ENCODE measurements around the gene STMND1. TPM values are rescaled to one million over a fixed set of nuclear protein-coding genes. Genes with fewer than 3 reads are reported as not detected.
"Not testable (repeated sequence)": the region's sequence is repeated elsewhere in the genome, so short reads cannot be mapped to it uniquely, and the experiment has no call there.

STMND1 gene
- not detected for total RNA-seq

GRCh38 chr6:17101422-17102257 is at the start of gene STMND1:
Gene STMND1 (plus strand): TSS chr6:17102050. CDS start chr6:17102258, 208 bp downstream.
- intact Hi-C loops (cut with DNase I, micrococcal nuclease): no loop called here
- H3K36me3 Mint-ChIP-seq (ENCODE audit: low read depth): no peaks in the 10 kb centered on the region
- H3K27me3 Mint-ChIP-seq: peaks cover 59% of the 10 kb centered on the region
- ChIA-PET POLR2A (interaction anchor here (0.7 kb wide), 1 partner anchor 17 kb away, joined by 3 read pairs; no protein-coding TSS in a partner anchor), CTCF (interaction anchor here (0.6 to 0.9 kb wide), 2 partner anchors 713 to 782 kb away, joined by 3 read pairs; no protein-coding TSS in a partner anchor)
- H3K4me3 Mint-ChIP-seq: peak within 1 kb of the TSS; percentile 60
- H3K4me1 Mint-ChIP-seq: peaks cover 6% of the 10 kb centered on the region
- ATAC-seq (peak; percentile 36), DNase-seq (peak; percentile 18)
- no peak within 1 kb of the TSS for H3K27ac Mint-ChIP-seq
- H3K9me3 Mint-ChIP-seq (ENCODE audit: low read depth): no peaks in the 10 kb centered on the region

DNA sequence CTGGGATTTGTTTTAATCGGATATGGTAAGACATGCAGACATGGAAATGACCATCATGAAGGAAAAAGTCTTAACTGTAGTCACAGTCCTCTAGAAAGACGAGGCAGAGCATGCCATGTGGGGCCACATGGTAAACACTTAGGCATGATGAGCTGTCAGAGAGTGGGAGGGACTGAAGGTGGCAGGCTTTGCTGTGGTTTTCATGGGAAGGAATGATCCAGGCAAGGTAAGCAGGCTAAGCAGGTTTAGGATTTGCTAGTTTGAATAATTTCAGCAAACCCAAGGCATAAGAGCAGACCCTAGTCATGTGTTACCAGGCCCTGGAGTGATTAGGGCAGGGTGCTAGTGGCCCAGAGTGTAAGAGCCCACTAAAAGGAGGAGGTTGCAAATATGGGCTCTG is 47.2 kb upstream of the STMND1 start:
- Mint-ChIP-seq H3K4me1 (no peaks in the 10 kb centered on the region), H3K27me3 (peaks cover 16% of the 10 kb centered on the region), H3K4me3 (no peak overlapping the region), H3K36me3 (ENCODE audit: low read depth) (no peaks in the 10 kb centered on the region), H3K27ac (no peak overlapping the region), H3K9me3 (ENCODE audit: low read depth) (no peaks in the 10 kb centered on the region)
- POLR2A ChIA-PET: no interaction called here
- intact Hi-C loops (cut with DNase I, micrococcal nuclease): no loop called here
- DNase-seq (no peak), ATAC-seq (peak; percentile 23)
- CTCF ChIA-PET: interaction anchor here (0.7 to 1.0 kb wide), 2 partner anchors 15 to 202 kb away, joined by 3 read pairs; no protein-coding TSS in a partner anchor

DNA sequence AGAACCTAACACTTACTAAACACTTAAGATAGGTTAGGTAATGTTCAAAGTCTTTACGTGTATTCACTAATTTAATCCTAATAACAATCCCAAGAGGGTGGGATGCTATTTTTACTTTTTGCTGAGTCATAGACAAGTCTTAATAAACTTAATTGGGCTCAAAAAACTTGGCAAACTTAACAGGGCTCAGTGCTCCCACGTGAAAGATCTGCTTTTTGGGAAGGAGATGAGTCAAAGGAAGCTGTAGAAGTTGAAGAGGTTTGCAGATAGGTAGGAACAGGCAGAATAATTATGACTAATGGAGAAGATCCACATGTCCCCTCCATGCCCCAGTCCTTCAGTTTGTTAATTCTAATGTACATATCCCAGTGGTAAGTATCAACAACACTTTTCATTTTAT is 44.5 kb upstream of the STMND1 start:
- no peaks in the 10 kb centered on the region for H3K36me3 Mint-ChIP-seq (ENCODE audit: low read depth)
- peaks cover 27% of the 10 kb centered on the region for H3K27me3 Mint-ChIP-seq
- no peaks in the 10 kb centered on the region for H3K4me1 Mint-ChIP-seq
- no peak for DNase-seq
- H3K4me3 Mint-ChIP-seq: no peak overlapping the region
- H3K27ac Mint-ChIP-seq: no peak overlapping the region
- no peak for ATAC-seq
- ChIA-PET POLR2A (no interaction called here), CTCF (no interaction called here)
- no peaks in the 10 kb centered on the region for H3K9me3 Mint-ChIP-seq (ENCODE audit: low read depth)
- intact Hi-C loops (cut with DNase I, micrococcal nuclease): no loop called here

DNA sequence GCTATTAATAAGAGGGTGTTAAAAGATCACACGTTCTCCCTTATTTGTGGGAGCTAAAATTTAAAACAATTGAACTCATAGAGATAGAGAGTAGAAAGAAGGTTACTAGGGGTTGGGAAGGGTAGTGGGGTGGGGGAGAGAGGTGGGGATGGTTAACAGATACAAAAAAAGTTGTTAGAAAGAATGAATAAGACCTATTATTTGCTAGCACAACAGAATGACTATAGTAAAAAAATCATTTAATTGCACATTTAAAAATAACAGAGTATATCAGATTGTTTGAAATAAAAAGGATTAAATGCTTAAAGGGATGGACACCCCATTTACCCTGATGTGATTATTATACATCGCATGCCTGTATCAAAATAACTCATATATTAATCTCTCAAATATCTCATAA is 43.3 kb upstream of the STMND1 start:
- ChIA-PET CTCF (no interaction called here), POLR2A (no interaction called here)
- Mint-ChIP-seq H3K27me3 (peaks cover 25% of the 10 kb centered on the region), H3K27ac (no peak overlapping the region), H3K4me1 (no peaks in the 10 kb centered on the region), H3K9me3 (ENCODE audit: low read depth) (no peaks in the 10 kb centered on the region), H3K4me3 (no peak overlapping the region), H3K36me3 (ENCODE audit: low read depth) (no peaks in the 10 kb centered on the region)
- ATAC-seq (no peak), DNase-seq (no peak)
- intact Hi-C loops (cut with DNase I, micrococcal nuclease): no loop called here

DNA sequence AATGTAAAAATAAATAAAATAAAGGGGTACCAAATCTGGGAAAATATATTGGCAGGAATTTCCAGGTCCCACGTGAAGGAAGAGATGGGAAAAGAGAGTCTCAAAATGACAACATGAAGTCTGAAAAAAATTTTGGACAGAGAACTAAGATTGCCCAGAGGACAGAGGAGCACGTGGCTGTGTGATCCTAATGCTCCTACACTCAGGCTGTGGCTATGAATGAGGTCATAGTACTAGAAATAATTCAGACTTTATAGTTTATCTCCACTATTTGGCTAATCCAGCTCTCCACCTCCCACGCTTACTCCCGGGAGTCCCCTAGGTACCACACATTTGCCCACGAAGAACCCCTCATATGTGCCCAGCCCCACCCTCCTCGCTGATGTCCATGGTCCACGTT is 42.8 kb upstream of the STMND1 start:
- H3K4me1 Mint-ChIP-seq: no peaks in the 10 kb centered on the region
- H3K27me3 Mint-ChIP-seq: peaks cover 23% of the 10 kb centered on the region
- POLR2A ChIA-PET: no interaction called here
- no peak overlapping the region for H3K4me3 Mint-ChIP-seq
- no peak overlapping the region for H3K27ac Mint-ChIP-seq
- no peak for DNase-seq
- ATAC-seq: no peak
- H3K9me3 Mint-ChIP-seq (ENCODE audit: low read depth): no peaks in the 10 kb centered on the region
- intact Hi-C loops (cut with DNase I, micrococcal nuclease): no loop called here
- CTCF ChIA-PET: no interaction called here
- H3K36me3 Mint-ChIP-seq (ENCODE audit: low read depth): no peaks in the 10 kb centered on the region

DNA sequence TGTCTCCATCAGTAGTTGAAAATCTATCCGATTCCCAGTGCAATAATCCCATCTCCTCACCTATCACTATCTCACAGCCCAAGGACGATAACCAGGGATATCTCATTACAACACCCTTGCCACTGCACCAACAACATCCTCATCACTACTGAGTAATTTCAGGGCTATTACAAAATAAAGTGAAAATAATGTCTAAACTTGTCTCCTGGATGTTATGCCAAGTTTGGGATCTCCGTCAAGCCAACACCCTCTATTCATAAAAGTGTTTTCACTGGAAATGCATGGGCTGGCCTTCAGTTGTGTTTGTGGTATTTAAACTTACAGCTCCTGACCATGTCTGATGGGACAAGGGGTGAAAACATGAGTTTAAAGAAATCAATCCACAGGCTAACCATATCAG is 42.0 kb upstream of the STMND1 start:
- H3K4me1 Mint-ChIP-seq: no peaks in the 10 kb centered on the region
- peaks cover 24% of the 10 kb centered on the region for H3K27me3 Mint-ChIP-seq
- CTCF ChIA-PET: no interaction called here
- no peak overlapping the region for H3K4me3 Mint-ChIP-seq
- H3K9me3 Mint-ChIP-seq (ENCODE audit: low read depth): no peaks in the 10 kb centered on the region
- intact Hi-C loops (cut with DNase I, micrococcal nuclease): no loop called here
- DNase-seq: no peak
- ATAC-seq: no peak
- H3K36me3 Mint-ChIP-seq (ENCODE audit: low read depth): no peaks in the 10 kb centered on the region
- no peak overlapping the region for H3K27ac Mint-ChIP-seq
- POLR2A ChIA-PET: no interaction called here

DNA sequence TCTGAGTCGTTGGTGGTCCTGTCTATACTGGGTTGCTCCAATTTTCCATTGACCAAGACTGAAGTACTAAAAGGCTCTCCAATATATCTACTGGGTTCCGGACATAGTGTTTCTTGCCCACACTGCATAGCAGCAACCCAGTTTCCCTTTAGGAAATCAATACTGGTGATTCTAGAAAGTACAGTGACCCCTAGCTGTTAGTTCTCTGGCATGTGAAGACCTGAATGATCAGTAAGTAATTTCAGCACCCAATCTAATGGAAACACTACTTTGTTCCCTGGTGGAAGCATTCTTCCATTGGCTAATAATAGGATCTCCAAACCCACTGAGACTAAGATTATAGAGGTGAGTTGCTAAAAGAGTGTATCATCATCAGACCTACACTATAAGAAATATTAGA is 40.8 kb upstream of the STMND1 start:
- CTCF ChIA-PET: interaction anchor here (0.6 kb wide), 1 partner anchor 397 kb away, joined by 3 read pairs; no protein-coding TSS in a partner anchor
- Mint-ChIP-seq H3K27ac (no peak overlapping the region), H3K9me3 (ENCODE audit: low read depth) (no peaks in the 10 kb centered on the region), H3K36me3 (ENCODE audit: low read depth) (no peaks in the 10 kb centered on the region), H3K4me1 (no peaks in the 10 kb centered on the region), H3K27me3 (peaks cover 30% of the 10 kb centered on the region), H3K4me3 (no peak overlapping the region)
- ATAC-seq (no peak), DNase-seq (no peak)
- POLR2A ChIA-PET: no interaction called here
- intact Hi-C loops (cut with DNase I, micrococcal nuclease): no loop called here

DNA sequence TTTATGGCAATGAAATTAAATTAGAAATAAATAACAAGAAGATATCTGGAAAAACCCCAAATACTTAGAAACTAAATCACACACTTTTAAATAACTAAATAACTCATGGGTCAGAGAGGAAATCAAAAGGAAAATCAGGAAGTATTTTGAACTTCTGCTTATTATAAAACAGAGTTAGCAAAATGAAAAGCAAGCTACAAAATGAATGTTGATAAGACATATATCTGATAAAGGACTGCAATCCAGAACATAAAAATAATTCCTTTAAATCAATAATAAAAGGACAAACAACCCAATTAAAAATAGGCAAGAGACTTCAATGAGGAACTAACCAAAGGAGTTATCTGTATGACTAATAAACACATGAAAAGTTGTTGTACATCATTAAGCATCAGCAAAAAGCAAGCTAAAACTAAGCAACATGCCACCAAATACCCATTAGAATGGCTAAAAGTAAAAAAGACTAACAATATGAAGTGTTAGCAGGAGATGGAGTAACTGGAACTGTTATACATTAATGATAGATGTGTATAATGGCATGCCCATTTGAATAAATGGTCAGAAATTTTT is 38.9 kb upstream of the STMND1 start:
- Mint-ChIP-seq H3K27ac (no peak overlapping the region), H3K4me3 (no peak overlapping the region), H3K9me3 (ENCODE audit: low read depth) (no peaks in the 10 kb centered on the region), H3K36me3 (ENCODE audit: low read depth) (no peaks in the 10 kb centered on the region), H3K4me1 (no peaks in the 10 kb centered on the region), H3K27me3 (peaks cover 27% of the 10 kb centered on the region)
- ChIA-PET POLR2A (no interaction called here), CTCF (interaction anchor here (0.7 kb wide), 1 partner anchor 14 kb away, joined by 3 read pairs; no protein-coding TSS in a partner anchor)
- ATAC-seq: no peak
- no peak for DNase-seq
- intact Hi-C loops (cut with DNase I, micrococcal nuclease): no loop called here

DNA sequence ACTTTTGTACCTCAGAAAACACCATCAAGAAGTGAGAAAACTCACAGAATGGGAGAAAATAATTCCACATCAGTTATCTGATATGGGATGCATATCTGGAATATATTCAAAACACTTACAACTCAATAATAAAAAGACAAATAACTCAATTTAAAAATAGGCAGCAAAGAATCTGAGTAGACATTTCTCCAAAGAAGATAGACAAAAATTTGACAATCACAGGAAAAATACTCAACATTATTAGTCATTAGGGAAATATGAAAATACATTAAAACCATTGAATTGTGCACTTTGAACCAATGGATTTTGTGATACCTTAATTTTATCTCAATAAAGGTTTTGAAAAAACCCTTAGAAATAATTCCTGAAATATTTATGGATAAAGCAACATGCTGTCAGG is 36.9 kb upstream of the STMND1 start:
- Mint-ChIP-seq H3K4me1 (no peaks in the 10 kb centered on the region), H3K4me3 (no peak overlapping the region), H3K27ac (no peak overlapping the region), H3K9me3 (ENCODE audit: low read depth) (peaks cover 5% of the 10 kb centered on the region), H3K36me3 (ENCODE audit: low read depth) (no peaks in the 10 kb centered on the region), H3K27me3 (peaks cover 20% of the 10 kb centered on the region)
- intact Hi-C loops (cut with DNase I, micrococcal nuclease): no loop called here
- ChIA-PET CTCF (no interaction called here), POLR2A (no interaction called here)
- no peak for DNase-seq
- no peak for ATAC-seq

GRCh38 chr6:17066610-17067009 is 35.2 kb upstream of the STMND1 start:
- H3K4me1 Mint-ChIP-seq: no peaks in the 10 kb centered on the region
- POLR2A ChIA-PET: no interaction called here

DNA sequence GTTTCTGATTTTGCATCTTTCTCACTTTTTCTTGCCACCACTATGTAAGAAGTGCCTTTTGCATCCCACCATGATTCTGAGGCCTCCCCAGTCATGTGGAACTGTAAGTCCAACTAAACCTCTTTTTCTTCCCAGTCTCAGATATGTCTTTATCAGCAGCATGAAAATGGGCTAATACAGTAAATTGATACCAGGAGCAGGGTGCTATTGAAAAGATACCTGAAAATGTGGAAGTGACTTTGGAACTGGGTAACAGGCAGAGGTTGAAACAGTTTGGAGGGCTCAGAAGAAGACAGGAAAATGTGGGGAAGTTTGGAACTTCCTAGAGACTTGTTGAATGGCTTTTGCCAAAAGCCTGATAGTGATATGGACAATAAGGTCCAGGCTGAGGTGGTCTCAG is 32.9 kb upstream of the STMND1 start:
- H3K4me3 Mint-ChIP-seq; intact Hi-C loops (cut with DNase I, micrococcal nuclease): not testable (repeated sequence)

More at GRCh38 chr6:17066610-17067009, 35.2 kb upstream of the STMND1 start:
- Mint-ChIP-seq H3K9me3 (ENCODE audit: low read depth) (peaks cover 8% of the 10 kb centered on the region), H3K27ac (no peak overlapping the region), H3K36me3 (ENCODE audit: low read depth) (no peaks in the 10 kb centered on the region), H3K4me3 (no peak overlapping the region), H3K27me3 (peaks cover 13% of the 10 kb centered on the region)
- intact Hi-C loops (cut with DNase I, micrococcal nuclease): no loop called here
- DNase-seq: no peak
- no peak for ATAC-seq
- CTCF ChIA-PET: interaction anchor here (0.5 kb wide), 1 partner anchor 490 kb away, joined by 3 read pairs; no protein-coding TSS in a partner anchor

DNA sequence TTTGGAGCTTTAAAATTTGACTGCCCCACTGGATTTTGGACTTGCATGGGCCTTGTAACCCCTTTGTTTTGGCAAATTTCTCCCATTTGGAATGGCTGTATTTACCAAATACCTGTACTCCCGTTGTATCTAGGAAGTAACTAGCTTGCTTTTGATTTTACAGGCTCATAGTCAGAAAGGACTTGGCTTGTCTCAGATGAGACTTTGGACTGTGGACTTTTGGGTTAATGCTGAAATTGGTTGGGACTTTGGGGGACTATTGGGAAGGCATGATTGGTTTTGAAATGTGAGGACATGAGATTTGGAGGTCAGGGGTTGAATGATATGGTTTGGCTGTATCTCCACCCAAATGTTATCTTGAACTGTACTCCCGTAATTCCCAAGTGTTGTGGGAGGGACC is 31.4 kb upstream of the STMND1 start:
- ATAC-seq; intact Hi-C loops (cut with DNase I, micrococcal nuclease); H3K27ac Mint-ChIP-seq; H3K36me3 Mint-ChIP-seq (ENCODE audit: low read depth); H3K4me1 Mint-ChIP-seq; DNase-seq; H3K4me3 Mint-ChIP-seq; POLR2A ChIA-PET: not testable (repeated sequence)
- CTCF ChIA-PET: interaction anchor here (0.7 kb wide), 1 partner anchor 15 kb away, joined by 3 read pairs; no protein-coding TSS in a partner anchor
- H3K9me3 Mint-ChIP-seq (ENCODE audit: low read depth): peaks cover 14% of the 10 kb centered on the region
- peaks cover 26% of the 10 kb centered on the region for H3K27me3 Mint-ChIP-seq

More for the DNA sequence above, 32.9 kb upstream of the STMND1 start:
- H3K4me1 Mint-ChIP-seq; H3K36me3 Mint-ChIP-seq (ENCODE audit: low read depth); H3K9me3 Mint-ChIP-seq (ENCODE audit: low read depth); H3K27ac Mint-ChIP-seq; CTCF ChIA-PET; POLR2A ChIA-PET; DNase-seq; ATAC-seq: not testable (repeated sequence)
- H3K27me3 Mint-ChIP-seq: peaks cover 16% of the 10 kb centered on the region
